Neural progenitor cell (in vitro differentiated cells): ENCODE measurements around the gene GSTM3. TPM values are rescaled to one million over a fixed set of nuclear protein-coding genes. Genes with fewer than 3 reads are reported as not detected.
"Not testable (repeated sequence)": the region's sequence is repeated elsewhere in the genome, so short reads cannot be mapped to it uniquely, and the experiment has no call there.

ENCODE experiments used
- DNase-seq: peaks from one replicate; pipeline ENCODE4 v3.0.0-alpha.2; 2016; ENCODE audit warnings: low spot score
- H2AFZ ChIP-seq: fragments of 200-600 bp; sonication (generic); replicated peaks from 2 replicates; pipeline ENCODE4 v1.6.1; 2016; ENCODE audit warnings: antibody characterized with exemption
- H3F3A ChIP-seq: fragments of 200-600 bp; sonication (generic); 2 replicates; pipeline ENCODE4 v1.6.1; 2016; ENCODE audit warnings: antibody characterized with exemption, low read depth
- H3K27ac ChIP-seq: fragments of 200-600 bp; sonication (generic); 2 replicates; pipeline ENCODE4 v1.5.1; 2016; ENCODE audit warnings: mild to moderate bottlenecking
- H3K27me3 ChIP-seq: fragments of 200-600 bp; sonication (generic); 2 replicates; pipeline ENCODE4 v1.6.1; 2016; ENCODE audit warnings: mild to moderate bottlenecking, moderate library complexity
- H3K36me3 ChIP-seq: fragments of 200-600 bp; sonication (generic); 2 replicates; pipeline ENCODE4 v1.5.1; 2016
- H3K4me1 ChIP-seq: fragments of 200-600 bp; sonication (generic); 2 replicates; pipeline ENCODE4 v1.6.1; 2016; ENCODE audit warnings: mixed run types
- H3K4me2 ChIP-seq: fragments of 200-600 bp; sonication (generic); 2 replicates; pipeline ENCODE4 v1.6.1; 2016
- H3K4me3 ChIP-seq: fragments of 200-600 bp; sonication (generic); 2 replicates; pipeline ENCODE4 v1.5.1; 2016
- H3K79me2 ChIP-seq: fragments of 200-600 bp; sonication (generic); 2 replicates; pipeline ENCODE4 v1.6.1; 2016; ENCODE audit warnings: low read depth
- H3K9ac ChIP-seq: fragments of 200-600 bp; sonication (generic); 2 replicates; pipeline ENCODE4 v1.6.1; 2016
- H3K9me3 ChIP-seq: fragments of 200-600 bp; sonication (generic); 2 replicates; pipeline ENCODE4 v1.5.1; 2016; ENCODE audit warnings: low read depth
- H4K20me1 ChIP-seq: fragments of 200-600 bp; sonication (generic); 2 replicates; pipeline ENCODE4 v1.6.1; 2016; ENCODE audit warnings: low read depth
- H3K27ac Mint-ChIP-seq: 3 replicates; pipeline ENCODE4 v1.8.0; 2021; ENCODE audit warnings: mixed read lengths
- H3K27me3 Mint-ChIP-seq: 2 replicates; pipeline ENCODE4 v1.8.0; 2022; ENCODE audit warnings: low read depth, mild to moderate bottlenecking, inconsistent platforms, moderate library complexity, mixed read lengths; ENCODE audit not compliant: insufficient read depth
- H3K36me3 Mint-ChIP-seq: 3 replicates; pipeline ENCODE4 v1.8.0; 2021; ENCODE audit warnings: mixed read lengths
- H3K4me1 Mint-ChIP-seq: 3 replicates; pipeline ENCODE4 v1.8.0; 2021; ENCODE audit warnings: mixed read lengths
- H3K4me3 Mint-ChIP-seq: 3 replicates; pipeline ENCODE4 v1.8.0; 2021; ENCODE audit warnings: mild to moderate bottlenecking, moderate library complexity, mixed read lengths
- H3K9me3 Mint-ChIP-seq: 3 replicates; pipeline ENCODE4 v1.8.0; 2020; ENCODE audit warnings: mixed read lengths
- EZH2 ChIP-seq: fragments of 200-600 bp; sonication (generic); IDR thresholded peaks from 2 replicates; pipeline ENCODE4 v1.6.1; 2017; ENCODE audit warnings: antibody characterized with exemption, mild to moderate bottlenecking, moderate library complexity
- EZH2phosphoT487 ChIP-seq: fragments of 200-600 bp; sonication (generic); IDR thresholded peaks from 2 replicates; pipeline ENCODE4 v1.6.1; 2017; ENCODE audit warnings: antibody characterized with exemption
- total RNA-seq: library from RNA; depleted of rRNA; stranded (reverse); fragments of >200 nt; gene quantifications from 2 replicates; pipeline ENCODE4 v1.2.3, GENCODE V29; 2015; ENCODE audit warnings: low replicate concordance
- TF ChIP-seq, protein P1 (sequence below): fragments of 200-600 bp; sonication (generic); IDR thresholded peaks from 2 replicates; pipeline ENCODE4 v1.5.1; 2017; ENCODE audit warnings: antibody characterized with exemption, mild to moderate bottlenecking

GSTM3 gene
- total RNA-seq, 1 donor from 2014 or later: 12.9 TPM

DNA sequence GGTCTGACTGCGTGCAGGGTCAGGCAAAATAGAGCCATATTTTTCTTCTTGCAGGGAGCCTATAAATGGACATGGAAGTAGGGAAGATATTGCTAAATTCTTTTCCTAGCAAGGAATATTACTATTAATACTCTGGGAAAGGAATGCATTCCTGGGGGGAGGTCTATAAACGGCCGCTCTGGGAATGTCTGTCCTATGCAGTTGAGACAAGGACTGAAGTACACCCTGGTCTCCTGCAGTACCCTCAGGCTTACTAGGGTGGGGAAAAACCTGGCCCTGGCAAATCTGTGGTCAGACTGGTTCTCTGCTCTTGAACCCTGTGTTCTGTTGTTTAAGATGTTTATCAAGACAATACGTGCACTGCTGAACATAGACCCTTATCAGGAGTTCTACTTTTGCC is 31.9 kb downstream of the GSTM3 start:
- H3K9ac ChIP-seq, H3K36me3 ChIP-seq, H3K4me2 ChIP-seq, H4K20me1 ChIP-seq, H3K27me3 ChIP-seq, H3K27me3 Mint-ChIP-seq, H3K27ac Mint-ChIP-seq, H3F3A ChIP-seq, H2AFZ ChIP-seq, H3K4me1 ChIP-seq, H3K4me3 ChIP-seq, H3K9me3 ChIP-seq, H3K4me3 Mint-ChIP-seq, H3K4me1 Mint-ChIP-seq, DNase-seq, H3K36me3 Mint-ChIP-seq, H3K79me2 ChIP-seq, H3K27ac ChIP-seq: not testable (repeated sequence)
- peaks cover 19% of the 10 kb centered on the region for H3K9me3 Mint-ChIP-seq

DNA sequence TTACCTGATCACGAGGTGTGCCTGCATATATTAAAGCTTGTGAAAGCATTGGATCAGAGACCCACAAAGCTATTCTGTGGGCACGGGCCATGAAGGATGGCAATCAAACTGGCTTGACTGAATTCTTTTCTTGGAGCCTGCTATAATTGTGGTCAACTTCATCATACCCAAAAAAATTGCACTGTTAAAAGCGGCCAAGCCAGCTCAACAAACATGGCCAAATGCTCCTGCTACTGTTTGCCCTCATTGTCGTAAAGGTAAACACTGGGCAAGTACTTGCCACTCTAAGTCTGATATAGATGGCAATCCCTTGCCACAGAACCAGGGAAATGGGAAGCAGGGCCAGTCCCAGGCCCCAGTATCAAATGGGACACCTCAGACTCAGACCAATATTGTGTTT is 35.4 kb downstream of the GSTM3 start:
- H3F3A ChIP-seq: no peaks in the 10 kb centered on the region
- H3K79me2 ChIP-seq: no peaks in the 10 kb centered on the region
- no peak for TF ChIP-seq EZH2phosphoT487
- TF ChIP-seq EZH2: no peak
- TF ChIP-seq, protein P1, sequence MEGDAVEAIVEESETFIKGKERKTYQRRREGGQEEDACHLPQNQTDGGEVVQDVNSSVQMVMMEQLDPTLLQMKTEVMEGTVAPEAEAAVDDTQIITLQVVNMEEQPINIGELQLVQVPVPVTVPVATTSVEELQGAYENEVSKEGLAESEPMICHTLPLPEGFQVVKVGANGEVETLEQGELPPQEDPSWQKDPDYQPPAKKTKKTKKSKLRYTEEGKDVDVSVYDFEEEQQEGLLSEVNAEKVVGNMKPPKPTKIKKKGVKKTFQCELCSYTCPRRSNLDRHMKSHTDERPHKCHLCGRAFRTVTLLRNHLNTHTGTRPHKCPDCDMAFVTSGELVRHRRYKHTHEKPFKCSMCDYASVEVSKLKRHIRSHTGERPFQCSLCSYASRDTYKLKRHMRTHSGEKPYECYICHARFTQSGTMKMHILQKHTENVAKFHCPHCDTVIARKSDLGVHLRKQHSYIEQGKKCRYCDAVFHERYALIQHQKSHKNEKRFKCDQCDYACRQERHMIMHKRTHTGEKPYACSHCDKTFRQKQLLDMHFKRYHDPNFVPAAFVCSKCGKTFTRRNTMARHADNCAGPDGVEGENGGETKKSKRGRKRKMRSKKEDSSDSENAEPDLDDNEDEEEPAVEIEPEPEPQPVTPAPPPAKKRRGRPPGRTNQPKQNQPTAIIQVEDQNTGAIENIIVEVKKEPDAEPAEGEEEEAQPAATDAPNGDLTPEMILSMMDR: no peak
- no peak for DNase-seq
- no peak overlapping the region for H3K27ac ChIP-seq
- H3K27me3 Mint-ChIP-seq: peaks cover 5% of the 10 kb centered on the region
- H2AFZ ChIP-seq: no peak overlapping the region
- peaks cover 27% of the 10 kb centered on the region for H3K9me3 Mint-ChIP-seq
- no peak overlapping the region for H3K4me2 ChIP-seq
- H4K20me1 ChIP-seq: no peaks in the 10 kb centered on the region
- H3K36me3 ChIP-seq: no peaks in the 10 kb centered on the region
- no peak overlapping the region for H3K4me3 ChIP-seq
- H3K4me1 ChIP-seq: no peaks in the 10 kb centered on the region
- H3K9ac ChIP-seq: no peak overlapping the region
- H3K4me1 Mint-ChIP-seq: no peaks in the 10 kb centered on the region
- H3K27me3 ChIP-seq: no peaks in the 10 kb centered on the region
- H3K9me3 ChIP-seq: no peaks in the 10 kb centered on the region
- H3K36me3 Mint-ChIP-seq: peaks cover 5% of the 10 kb centered on the region
- no peak overlapping the region for H3K27ac Mint-ChIP-seq
- H3K4me3 Mint-ChIP-seq: no peak overlapping the region

DNA sequence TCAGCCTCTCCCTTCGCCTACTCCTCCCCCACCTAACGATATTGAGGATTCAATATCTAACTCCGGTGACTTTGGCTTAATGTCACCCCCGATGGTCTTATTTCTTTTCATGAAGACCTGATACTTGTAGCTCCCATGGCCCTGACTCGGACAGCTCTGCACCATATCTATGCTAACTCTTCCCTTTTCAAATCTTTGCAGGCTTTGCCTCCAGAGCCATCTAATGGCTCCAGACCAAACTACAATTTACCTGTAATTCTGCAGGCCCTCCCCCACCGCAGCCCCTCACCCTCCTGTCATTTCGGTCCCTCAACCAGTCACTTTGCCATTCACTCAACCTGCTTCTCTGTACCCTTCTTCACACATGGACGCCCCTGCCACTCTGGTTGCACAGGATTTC is 36.7 kb downstream of the GSTM3 start:
- DNase-seq: peak; percentile 15
- TF ChIP-seq EZH2phosphoT487 (no peak), EZH2 (no peak)
- TF ChIP-seq, protein P1: no peak

GRCh38 chr1:109702940-109703339 is 37.9 kb downstream of the GSTM3 start:
- H3K4me1 ChIP-seq, H3K4me2 ChIP-seq, H3K9me3 ChIP-seq, H3K27me3 ChIP-seq, DNase-seq, H4K20me1 ChIP-seq, H3K9ac ChIP-seq, H3K36me3 ChIP-seq, H3K4me3 Mint-ChIP-seq, H3K27ac ChIP-seq, H3K36me3 Mint-ChIP-seq, H3K27me3 Mint-ChIP-seq, H3K4me3 ChIP-seq, H3K4me1 Mint-ChIP-seq, H2AFZ ChIP-seq, H3K79me2 ChIP-seq, H3F3A ChIP-seq: not testable (repeated sequence)
- peaks cover 18% of the 10 kb centered on the region for H3K9me3 Mint-ChIP-seq
- H3K27ac Mint-ChIP-seq: peak overlapping the region; percentile 59

More for the DNA sequence above, 36.7 kb downstream of the GSTM3 start:
- Histone ChIP-seq H3K79me2 (no peaks in the 10 kb centered on the region), H3K4me2 (no peak overlapping the region), H3K9me3 (no peaks in the 10 kb centered on the region), H3K27ac (no peak overlapping the region), H3K9ac (no peak overlapping the region), H3F3A (no peaks in the 10 kb centered on the region), H4K20me1 (no peaks in the 10 kb centered on the region), H2AFZ (no peak overlapping the region), H3K4me3 (no peak overlapping the region), H3K4me1 (no peaks in the 10 kb centered on the region), H3K27me3 (no peaks in the 10 kb centered on the region), H3K36me3 (no peaks in the 10 kb centered on the region)
- Mint-ChIP-seq H3K4me3 (no peak overlapping the region), H3K4me1 (no peaks in the 10 kb centered on the region), H3K9me3 (peaks cover 23% of the 10 kb centered on the region), H3K36me3 (peaks cover under 1% of the 10 kb centered on the region), H3K27ac (no peak overlapping the region), H3K27me3 (peaks cover 5% of the 10 kb centered on the region)

DNA sequence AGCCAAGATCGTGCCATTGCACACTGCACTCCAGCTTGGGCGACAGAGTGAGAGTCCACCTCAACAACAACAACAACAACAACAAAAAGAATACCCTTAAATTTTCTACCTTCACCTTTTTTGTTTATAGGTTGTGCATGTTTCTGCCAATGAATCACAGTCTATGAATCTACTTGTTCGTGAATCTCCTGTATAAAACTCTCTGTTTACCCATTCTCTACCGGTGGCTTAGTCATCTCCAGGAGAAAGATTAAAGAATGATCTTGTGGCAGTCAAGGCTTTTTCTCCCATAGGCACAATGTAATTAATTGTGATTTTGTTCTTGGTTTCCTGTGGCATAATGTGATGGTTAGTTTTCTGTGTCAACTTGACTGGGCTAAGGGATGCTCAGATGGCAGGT is 43.0 kb downstream of the GSTM3 start:
- not testable (repeated sequence) for H3K9me3 ChIP-seq, H3F3A ChIP-seq, H4K20me1 ChIP-seq, H3K36me3 Mint-ChIP-seq, H3K27ac Mint-ChIP-seq, H3K4me3 ChIP-seq, H3K4me1 Mint-ChIP-seq, H3K4me1 ChIP-seq, H3K4me3 Mint-ChIP-seq, H3K9ac ChIP-seq, H3K27me3 Mint-ChIP-seq, H3K79me2 ChIP-seq, DNase-seq, H3K27me3 ChIP-seq, H3K27ac ChIP-seq, H3K36me3 ChIP-seq, H3K9me3 Mint-ChIP-seq, H2AFZ ChIP-seq, H3K4me2 ChIP-seq
